ENCODE measurements around the gene SPATA21. TPM values are rescaled to one million over a fixed set of nuclear protein-coding genes. Genes with fewer than 3 reads are reported as not detected.

The SPATA21 gene
- total RNA-seq, 3 donors from 2014 or later = 0.22 TPM; not detected in 2

DNA sequence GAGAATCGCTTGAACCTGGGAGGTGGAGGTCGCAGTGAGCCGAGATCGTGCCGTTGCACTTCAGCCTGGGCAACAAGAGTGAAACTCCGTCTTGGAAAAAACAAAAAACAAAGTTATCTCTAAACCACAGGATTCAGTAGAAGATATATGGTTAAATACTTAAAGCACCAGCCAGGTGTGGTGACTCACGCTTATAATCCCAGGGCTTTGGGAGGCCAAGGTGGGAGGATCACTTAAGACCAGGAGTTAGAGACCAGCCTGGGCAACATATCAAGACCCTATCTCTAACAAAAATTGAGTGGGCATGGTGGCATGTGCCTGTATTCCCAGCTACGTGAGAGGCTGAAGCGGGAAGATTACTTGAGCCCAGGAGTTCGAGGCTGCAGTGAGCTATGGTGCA is 8.9 kb upstream of the SPATA21 start:
- Histone ChIP-seq H3K9me3 (no peaks in the 10 kb centered on the region), H3K36me3 (ENCODE audit: low read depth) (peaks cover 4% of the 10 kb centered on the region), H3K4me3 (no peak overlapping the region), H3K4me1 (ENCODE audit: low read depth) (peaks cover 14% of the 10 kb centered on the region)
- ATAC-seq (no peak), DNase-seq (no peak)
- no peak for TF ChIP-seq CTCF (IDR thresholded peaks at IDR 0.05)
- intact Hi-C loops (cut with DNase I, micrococcal nuclease) = no loop called here

- no peak for TF ChIP-seq CTCF (IDR thresholded peaks at IDR 0.05)
- Histone ChIP-seq H3K4me1 (ENCODE audit: low read depth) (peaks cover 16% of the 10 kb centered on the region), H3K9me3 (no peaks in the 10 kb centered on the region), H3K36me3 (ENCODE audit: low read depth) (peaks cover 4% of the 10 kb centered on the region), H3K4me3 (no peak overlapping the region)
- intact Hi-C loops (cut with DNase I, micrococcal nuclease) = no loop called here
- no peak for ATAC-seq
- DNase-seq = no peak
Observed at GRCh38 chr1:16445052-16445451, 7.8 kb upstream of the SPATA21 start.

GRCh38 chr1:16443975-16444770 is 6.9 kb upstream of the SPATA21 start:
- ATAC-seq = no peak
- Histone ChIP-seq H3K4me1 (ENCODE audit: low read depth) (peaks cover 16% of the 10 kb centered on the region), H3K4me3 (no peak overlapping the region), H3K9me3 (no peaks in the 10 kb centered on the region), H3K36me3 (ENCODE audit: low read depth) (no peaks in the 10 kb centered on the region)
- intact Hi-C loops (cut with DNase I, micrococcal nuclease) = no loop called here
- TF ChIP-seq CTCF (IDR thresholded peaks at IDR 0.05) = no peak
- DNase-seq = peak in 1 of 3 donors; percentile 11

DNA sequence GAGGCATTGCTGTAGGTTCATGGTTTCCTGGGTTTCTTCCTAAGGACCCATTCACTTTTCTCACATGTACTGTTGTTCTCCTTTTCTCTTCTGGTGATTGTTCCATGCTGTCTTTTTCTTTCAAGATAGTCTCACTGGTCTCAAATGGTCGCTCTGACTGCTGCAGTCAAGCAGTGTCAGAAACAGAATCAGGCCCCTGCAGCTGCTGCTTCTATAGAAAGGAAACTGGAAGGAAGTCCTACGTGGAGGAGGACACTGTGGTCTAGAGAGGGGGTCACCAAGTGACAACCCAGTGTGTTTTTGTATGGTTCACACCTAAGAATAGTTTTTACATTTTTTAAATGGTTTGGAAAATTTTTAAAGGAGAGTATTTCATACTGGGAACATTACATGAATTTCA is 5.7 kb upstream of the SPATA21 start:
- no peak for TF ChIP-seq CTCF (IDR thresholded peaks at IDR 0.05)
- ATAC-seq (no peak), DNase-seq (no peak)
- H3K36me3 ChIP-seq (ENCODE audit: low read depth) = no peaks in the 10 kb centered on the region
- peaks cover 16% of the 10 kb centered on the region for H3K4me1 ChIP-seq (ENCODE audit: low read depth)
- intact Hi-C loops (cut with DNase I, micrococcal nuclease) = no loop called here
- no peaks in the 10 kb centered on the region for H3K9me3 ChIP-seq
- H3K4me3 ChIP-seq = no peak overlapping the region

- TF ChIP-seq CTCF (IDR thresholded peaks at IDR 0.05) = no peak
- no peaks in the 10 kb centered on the region for H3K36me3 ChIP-seq (ENCODE audit: low read depth)
- DNase-seq (peak in 1 of 3 donors; percentile 16), ATAC-seq (no peak)
- H3K4me3 ChIP-seq = no peak overlapping the region
- H3K4me1 ChIP-seq (ENCODE audit: low read depth) = peaks cover 16% of the 10 kb centered on the region
- H3K9me3 ChIP-seq = no peaks in the 10 kb centered on the region
- intact Hi-C loops (cut with DNase I, micrococcal nuclease) = no loop called here
Observed at GRCh38 chr1:16442265-16442664, 5.0 kb upstream of the SPATA21 start.

Measured in mucosa of descending colon (tissue), 3 donors.